B cell (primary cell): ENCODE measurements around the gene PHACTR3. TPM values are rescaled to one million over a fixed set of nuclear protein-coding genes. Genes with fewer than 3 reads are reported as not detected.

Experiments used
- ATAC-seq: fragments of 200-7000 bp; cut with Tn5 transposase; one replicate; pipeline ENCODE4 v1.10.0; 2021; ENCODE audit warnings: low read depth, mild to moderate bottlenecking, moderate number of reproducible peaks, moderate library complexity
- CTCF ChIA-PET: fragments of 350-600 bp; sonication (Branson Sonifier 250); formaldehyde crosslinking; loops from one replicate; lab custom pipeline; 2021; ENCODE audit warnings: antibody characterized with exemption, inconsistent platforms; lab: Charles Lee
- POLR2A ChIA-PET: fragments of 350-600 bp; sonication (Branson Sonifier 250); formaldehyde crosslinking; loops from one replicate; lab custom pipeline; 2021; ENCODE audit warnings: antibody characterized with exemption; lab: Charles Lee
- DNase-seq: peaks from one replicate; pipeline ENCODE4 v3.0.0; 2013
- H2AFZ ChIP-seq: 2 replicates; pipeline ENCODE4 v1.6.1; 2012; ENCODE audit warnings: mild to moderate bottlenecking, low read depth, low read length; ENCODE audit not compliant: insufficient read depth, poor library complexity, severe bottlenecking
- H3K27ac ChIP-seq, 2 donors: 1 replicate in 1 of 2; 2 replicates in 1 of 2; pipeline ENCODE4 v1.5.1; 2012 to 2013; ENCODE audit warnings: low read length in 2 of 2, mild to moderate bottlenecking in 2 of 2, moderate library complexity in 1 of 2
- H3K27me3 ChIP-seq, 4 experiments: fragments of 200-600 bp in 1 of 4; sonication (generic) in 1 of 4; replicated peaks in 1 of 4; 1 replicate in 2 of 4; 2 replicates in 2 of 4; pipeline versions ENCODE4 v1.6.1 to v1.7.0; 2013 to 2016; ENCODE audit warnings: low read length in 3 of 4, mild to moderate bottlenecking in 2 of 4, mixed read lengths in 1 of 4, moderate library complexity in 1 of 4; ENCODE audit not compliant: insufficient read depth in 4 of 4, control insufficient read depth in 3 of 4; ENCODE audit errors: control extremely low read depth in 1 of 4
- H3K36me3 ChIP-seq, 2 experiments: replicated peaks in 1 of 2; 1 replicate in 1 of 2; 2 replicates in 1 of 2; pipeline versions ENCODE4 v1.6.1 to v1.7.1; 2013; ENCODE audit warnings: low read length in 1 of 2; ENCODE audit not compliant: insufficient read depth in 2 of 2, control insufficient read depth in 1 of 2; ENCODE audit errors: control extremely low read depth in 1 of 2, extremely low read depth in 1 of 2
- H3K4me1 ChIP-seq, 2 donors: fragments of 200-600 bp in 1 of 2; sonication (generic) in 1 of 2; 1 replicate in 1 of 2; 2 replicates in 1 of 2; pipeline versions ENCODE4 v1.5.1 to v1.6.1; 2013 to 2017; ENCODE audit warnings: low read length in 2 of 2; ENCODE audit not compliant: control insufficient read depth in 2 of 2, insufficient read depth in 2 of 2
- H3K4me2 ChIP-seq: replicated peaks from 2 replicates; pipeline ENCODE3; 2012; ENCODE audit warnings: mild to moderate bottlenecking, low read depth, low read length; ENCODE audit not compliant: poor library complexity, severe bottlenecking
- H3K4me3 ChIP-seq, 5 experiments: fragments of 200-600 bp in 1 of 5; sonication (generic) in 1 of 5; 1 replicate in 3 of 5; 2 replicates in 2 of 5; pipeline versions ENCODE4 v1.5.1 to v1.7.0; 2011 to 2016; ENCODE audit warnings: low read length in 4 of 5, mild to moderate bottlenecking in 4 of 5, low read depth in 2 of 5, control low read depth in 1 of 5, moderate library complexity in 1 of 5; ENCODE audit not compliant: insufficient read depth in 1 of 5; ENCODE audit errors: control extremely low read depth in 1 of 5, extremely low read depth in 1 of 5
- H3K79me2 ChIP-seq: fragments of 200-600 bp; sonication (generic); one replicate; pipeline ENCODE4 v1.6.0; 2016; ENCODE audit warnings: low read length; ENCODE audit not compliant: control insufficient read depth, insufficient read depth
- H3K9ac ChIP-seq: fragments of 200-600 bp; sonication (generic); 2 replicates; pipeline ENCODE4 v1.6.1; 2017; ENCODE audit warnings: mild to moderate bottlenecking, low read length, moderate library complexity
- H3K9me3 ChIP-seq, 3 donors: one replicate each; pipeline versions ENCODE4 v1.6.1 to v1.7.1; 2013; ENCODE audit warnings: low read length in 2 of 3; ENCODE audit not compliant: control insufficient read depth in 2 of 3, insufficient read depth in 1 of 3; ENCODE audit errors: control extremely low read depth in 1 of 3
- H4K20me1 ChIP-seq: 2 replicates; pipeline ENCODE4 v1.6.0; 2012; ENCODE audit warnings: mild to moderate bottlenecking, low read length; ENCODE audit not compliant: insufficient read depth, control insufficient read depth, poor library complexity, severe bottlenecking
- H3K27ac Mint-ChIP-seq: one replicate; pipeline ENCODE4 v1.8.0; 2021; ENCODE audit warnings: mixed read lengths
- H3K27me3 Mint-ChIP-seq: one replicate; pipeline ENCODE4 v1.8.0; 2021; ENCODE audit warnings: mixed read lengths
- H3K4me1 Mint-ChIP-seq: one replicate; pipeline ENCODE4 v1.8.0; 2021; ENCODE audit warnings: mixed read lengths
- H3K4me3 Mint-ChIP-seq: one replicate; pipeline ENCODE4 v1.8.0; 2021; ENCODE audit warnings: mixed read lengths
- H3K9me3 Mint-ChIP-seq: one replicate; pipeline ENCODE4 v1.8.0; 2022; ENCODE audit warnings: mixed read lengths; ENCODE audit not compliant: insufficient read depth
- EZH2 ChIP-seq: IDR thresholded peaks from 2 replicates; pipeline ENCODE4 v1.6.1; 2012; ENCODE audit warnings: borderline replicate concordance, low read depth, mild to moderate bottlenecking, moderate library complexity, low read length; ENCODE audit not compliant: insufficient read depth, poor library complexity, severe bottlenecking
- WGBS: methylation state at CpG from one replicate; pipeline ENCODE4 v1.1.5; 2013; ENCODE audit warnings: missing lambda C conversion rate; ENCODE audit not compliant: insufficient coverage; 5-methylcytosine and 5-hydroxymethylcytosine counted together
- intact Hi-C: fragments of 100-400 bp; cut with micrococcal nuclease; formaldehyde crosslinking; loops from one replicate; pipeline ENCODE4 v1.10.0; 2022
- polyA plus RNA-seq: library from polyadenylated mRNA; depleted of rRNA; stranded (reverse); fragments of >200 nt; gene quantifications from 2 replicates; pipeline ENCODE4 v1.2.3, GENCODE V29; 2012
- total RNA-seq, 2 donors: library from RNA; stranded (reverse); fragments of 120-200 nt in 1 of 2; gene quantifications; 1 replicate in 1 of 2; 2 replicates in 1 of 2; pipeline versions ENCODE4 v1.2.3 to v1.2.4, GENCODE V29; 2013 to 2022
- TF ChIP-seq, protein P1 (sequence below): fragments of 200-600 bp; IDR thresholded peaks from one replicate; pipeline ENCODE4 v1.8.0; 2022; ENCODE audit warnings: antibody characterized with exemption, mild to moderate bottlenecking

The PHACTR3 gene
- total and polyA plus RNA-seq, 2 donors (not counting 1 experiment from before 2014, with no cell fraction given): not detected

GRCh38 chr20:59633656-59634251 lies 29.4 kb downstream of the PHACTR3 start:
- no peak overlapping the region for H3K27ac Mint-ChIP-seq
- TF ChIP-seq, protein P1, sequence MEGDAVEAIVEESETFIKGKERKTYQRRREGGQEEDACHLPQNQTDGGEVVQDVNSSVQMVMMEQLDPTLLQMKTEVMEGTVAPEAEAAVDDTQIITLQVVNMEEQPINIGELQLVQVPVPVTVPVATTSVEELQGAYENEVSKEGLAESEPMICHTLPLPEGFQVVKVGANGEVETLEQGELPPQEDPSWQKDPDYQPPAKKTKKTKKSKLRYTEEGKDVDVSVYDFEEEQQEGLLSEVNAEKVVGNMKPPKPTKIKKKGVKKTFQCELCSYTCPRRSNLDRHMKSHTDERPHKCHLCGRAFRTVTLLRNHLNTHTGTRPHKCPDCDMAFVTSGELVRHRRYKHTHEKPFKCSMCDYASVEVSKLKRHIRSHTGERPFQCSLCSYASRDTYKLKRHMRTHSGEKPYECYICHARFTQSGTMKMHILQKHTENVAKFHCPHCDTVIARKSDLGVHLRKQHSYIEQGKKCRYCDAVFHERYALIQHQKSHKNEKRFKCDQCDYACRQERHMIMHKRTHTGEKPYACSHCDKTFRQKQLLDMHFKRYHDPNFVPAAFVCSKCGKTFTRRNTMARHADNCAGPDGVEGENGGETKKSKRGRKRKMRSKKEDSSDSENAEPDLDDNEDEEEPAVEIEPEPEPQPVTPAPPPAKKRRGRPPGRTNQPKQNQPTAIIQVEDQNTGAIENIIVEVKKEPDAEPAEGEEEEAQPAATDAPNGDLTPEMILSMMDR: no peak
- H3K79me2 ChIP-seq: no peaks in the 10 kb centered on the region
- H3K9ac ChIP-seq: no peak overlapping the region
- no peak overlapping the region for H2AFZ ChIP-seq
- H3K4me3 ChIP-seq: no peak overlapping the region
- ATAC-seq (no peak), DNase-seq (no peak)
- 93% methylated on average over 3 of the region's 6 CpGs for WGBS
- no peaks in the 10 kb centered on the region for H3K4me1 ChIP-seq
- CTCF ChIA-PET: no interaction called here
- H3K4me3 Mint-ChIP-seq: no peak overlapping the region
- H3K9me3 ChIP-seq: peaks cover 0 to 4% (median 0%) of the 10 kb centered on the region in 3 donors
- H3K9me3 Mint-ChIP-seq: no peaks in the 10 kb centered on the region
- H3K27me3 ChIP-seq: peaks cover 0 to 2% (median 0%) of the 10 kb centered on the region in 4 experiments
- no peak overlapping the region for H3K27ac ChIP-seq
- H3K4me1 Mint-ChIP-seq: no peaks in the 10 kb centered on the region
- POLR2A ChIA-PET: no interaction called here
- H3K36me3 ChIP-seq: no peaks in the 10 kb centered on the region
- intact Hi-C loops: no loop called here
- no peaks in the 10 kb centered on the region for H4K20me1 ChIP-seq
- no peak overlapping the region for H3K4me2 ChIP-seq
- peaks cover 10% of the 10 kb centered on the region for H3K27me3 Mint-ChIP-seq

- Mint-ChIP-seq H3K27me3 (peaks cover 10% of the 10 kb centered on the region), H3K9me3 (no peaks in the 10 kb centered on the region), H3K4me1 (no peaks in the 10 kb centered on the region), H3K4me3 (no peak overlapping the region), H3K27ac (no peak overlapping the region)
- Histone ChIP-seq H3K9me3 (peaks cover 0 to 4% (median 0%) of the 10 kb centered on the region in 3 donors), H4K20me1 (no peaks in the 10 kb centered on the region), H3K27me3 (peaks cover 0 to 2% (median 0%) of the 10 kb centered on the region in 4 experiments), H3K4me2 (no peak overlapping the region), H2AFZ (no peak overlapping the region), H3K4me3 (no peak overlapping the region), H3K79me2 (no peaks in the 10 kb centered on the region), H3K9ac (no peak overlapping the region), H3K36me3 (no peaks in the 10 kb centered on the region), H3K27ac (no peak overlapping the region), H3K4me1 (no peaks in the 10 kb centered on the region)
- ATAC-seq (no peak), DNase-seq (no peak)
- ChIA-PET POLR2A (no interaction called here), CTCF (no interaction called here)
- TF ChIP-seq EZH2: no peak
- TF ChIP-seq, protein P1: no peak
- 87% methylated on average over 7 of the region's 18 CpGs for WGBS
- intact Hi-C loops: no loop called here
Observed at GRCh38 chr20:59634435-59635005, 30.2 kb downstream of the PHACTR3 start.
